GM12878 (cell line): ENCODE results near the gene RPP40.

Experiments
- RAD51 ChIP-seq: fragments of 450-650 bp; IDR thresholded peaks from 2 replicates; pipeline ENCODE4 v1.6.1; 2016; ENCODE audit warnings: moderate library complexity, mild to moderate bottlenecking, inconsistent platforms
- TF ChIP-seq, protein P1 (sequence below): IDR thresholded peaks from 2 replicates; pipeline ENCODE4 v1.6.1; 2011; ENCODE audit warnings: mild to moderate bottlenecking, low read depth, low read length, moderate library complexity; ENCODE audit not compliant: insufficient replicate concordance
- TF ChIP-seq, protein P2 (sequence below), 3 experiments: IDR thresholded peaks in 2 of 3; conservative IDR thresholded peaks in 1 of 3; 2 replicates each; pipeline ENCODE4 v1.5.1; 2011; ENCODE audit warnings: low read depth in 3 of 3, low read length in 3 of 3, mild to moderate bottlenecking in 3 of 3, control low read depth in 2 of 3, moderate library complexity in 2 of 3, inconsistent platforms in 1 of 3, mixed read lengths in 1 of 3; ENCODE audit not compliant: control insufficient read depth in 2 of 3, insufficient read depth in 1 of 3; ENCODE audit errors: extremely low read depth in 1 of 3

GRCh38 chr6:4994741-4995140 lies 9.1 kb downstream of the RPP40 start:
- TF ChIP-seq, protein P1, sequence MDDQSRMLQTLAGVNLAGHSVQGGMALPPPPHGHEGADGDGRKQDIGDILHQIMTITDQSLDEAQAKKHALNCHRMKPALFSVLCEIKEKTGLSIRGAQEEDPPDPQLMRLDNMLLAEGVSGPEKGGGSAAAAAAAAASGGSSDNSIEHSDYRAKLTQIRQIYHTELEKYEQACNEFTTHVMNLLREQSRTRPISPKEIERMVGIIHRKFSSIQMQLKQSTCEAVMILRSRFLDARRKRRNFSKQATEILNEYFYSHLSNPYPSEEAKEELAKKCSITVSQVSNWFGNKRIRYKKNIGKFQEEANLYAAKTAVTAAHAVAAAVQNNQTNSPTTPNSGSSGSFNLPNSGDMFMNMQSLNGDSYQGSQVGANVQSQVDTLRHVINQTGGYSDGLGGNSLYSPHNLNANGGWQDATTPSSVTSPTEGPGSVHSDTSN, result no peak
- no peak for TF ChIP-seq RAD51
- TF ChIP-seq, protein P2, sequence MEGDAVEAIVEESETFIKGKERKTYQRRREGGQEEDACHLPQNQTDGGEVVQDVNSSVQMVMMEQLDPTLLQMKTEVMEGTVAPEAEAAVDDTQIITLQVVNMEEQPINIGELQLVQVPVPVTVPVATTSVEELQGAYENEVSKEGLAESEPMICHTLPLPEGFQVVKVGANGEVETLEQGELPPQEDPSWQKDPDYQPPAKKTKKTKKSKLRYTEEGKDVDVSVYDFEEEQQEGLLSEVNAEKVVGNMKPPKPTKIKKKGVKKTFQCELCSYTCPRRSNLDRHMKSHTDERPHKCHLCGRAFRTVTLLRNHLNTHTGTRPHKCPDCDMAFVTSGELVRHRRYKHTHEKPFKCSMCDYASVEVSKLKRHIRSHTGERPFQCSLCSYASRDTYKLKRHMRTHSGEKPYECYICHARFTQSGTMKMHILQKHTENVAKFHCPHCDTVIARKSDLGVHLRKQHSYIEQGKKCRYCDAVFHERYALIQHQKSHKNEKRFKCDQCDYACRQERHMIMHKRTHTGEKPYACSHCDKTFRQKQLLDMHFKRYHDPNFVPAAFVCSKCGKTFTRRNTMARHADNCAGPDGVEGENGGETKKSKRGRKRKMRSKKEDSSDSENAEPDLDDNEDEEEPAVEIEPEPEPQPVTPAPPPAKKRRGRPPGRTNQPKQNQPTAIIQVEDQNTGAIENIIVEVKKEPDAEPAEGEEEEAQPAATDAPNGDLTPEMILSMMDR (IDR thresholded peaks at IDR 0.05 in 2 of 3, conservative IDR thresholded peaks at IDR 0.05 in 1 of 3; ENCODE audit: control insufficient read depth in 2 of 3, extremely low read depth in 1 of 3, insufficient read depth in 1 of 3, low read depth in 3 of 3, low read length in 3 of 3), result no peak
